Measurements from ENCODE around the gene TRAPPC3. TPM values are rescaled to one million over a fixed set of nuclear protein-coding genes. Genes with fewer than 3 reads are reported as not detected.

TRAPPC3 gene
- total and polyA plus RNA-seq, 9 of the 15 experiments (the other 6 are each of a cell fraction or from before 2014, with no cell fraction given) = 20.6 to 141 (median 112) TPM

GRCh38 chr1:36154765-36155407 is 5.6 kb upstream of the TRAPPC3 start (continued):
- TF ChIP-seq KLF6 (CRISPR knock-in tag; IDR thresholded peaks at IDR 0.05; ENCODE audit: borderline replicate concordance) (no peak), TOE1 (IDR thresholded peaks at IDR 0.05; ENCODE audit: borderline replicate concordance) (no peak), TOE1 (CRISPR knock-in tag; IDR thresholded peaks at IDR 0.05; ENCODE audit: borderline replicate concordance, low read depth) (no peak), ZNF146 (CRISPR knock-in tag; IDR thresholded peaks at IDR 0.05; ENCODE audit: unreplicated experiment) (no peak), ZNF408 (CRISPR knock-in tag; IDR thresholded peaks at IDR 0.05; ENCODE audit: low read depth) (no peak), ZNF23 (CRISPR knock-in tag; IDR thresholded peaks at IDR 0.05) (no peak), NFE2L1 (tag; IDR thresholded peaks at IDR 0.05; ENCODE audit: borderline replicate concordance, low read depth) (no peak), U2AF1 (optimal IDR thresholded peaks at IDR 0.05; ENCODE audit: low read depth, low read length) (no peak), SMAD3 (CRISPR knock-in tag; conservative IDR thresholded peaks at IDR 0.05) (no peak), BCOR (IDR thresholded peaks at IDR 0.05) (no peak), CBFA2T3 (IDR thresholded peaks at IDR 0.05) (no peak), ETV5 (CRISPR knock-in tag; IDR thresholded peaks at IDR 0.05; ENCODE audit: low read depth) (no peak), ZNF696 (CRISPR knock-in tag; conservative IDR thresholded peaks at IDR 0.05) (no peak), NFIC (IDR thresholded peaks at IDR 0.05) (peak; percentile 29; the same call in 1 of the 2 replicates)
- TF ChIP-seq, protein P1, sequence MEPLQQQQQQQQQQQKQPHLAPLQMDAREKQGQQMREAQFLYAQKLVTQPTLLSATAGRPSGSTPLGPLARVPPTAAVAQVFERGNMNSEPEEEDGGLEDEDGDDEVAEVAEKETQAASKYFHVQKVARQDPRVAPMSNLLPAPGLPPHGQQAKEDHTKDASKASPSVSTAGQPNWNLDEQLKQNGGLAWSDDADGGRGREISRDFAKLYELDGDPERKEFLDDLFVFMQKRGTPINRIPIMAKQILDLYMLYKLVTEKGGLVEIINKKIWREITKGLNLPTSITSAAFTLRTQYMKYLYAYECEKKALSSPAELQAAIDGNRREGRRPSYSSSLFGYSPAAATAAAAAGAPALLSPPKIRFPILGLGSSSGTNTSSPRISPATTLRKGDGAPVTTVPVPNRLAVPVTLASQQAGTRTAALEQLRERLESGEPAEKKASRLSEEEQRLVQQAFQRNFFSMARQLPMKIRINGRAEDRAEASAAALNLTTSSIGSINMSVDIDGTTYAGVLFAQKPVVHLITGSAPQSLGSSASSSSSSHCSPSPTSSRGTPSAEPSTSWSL (CRISPR knock-in tag; IDR thresholded peaks at IDR 0.05; ENCODE audit: borderline replicate concordance) = 0 out of 2 replicates have a peak, but pooled peaks have one; percentile 57
- TF ChIP-seq, protein P2, sequence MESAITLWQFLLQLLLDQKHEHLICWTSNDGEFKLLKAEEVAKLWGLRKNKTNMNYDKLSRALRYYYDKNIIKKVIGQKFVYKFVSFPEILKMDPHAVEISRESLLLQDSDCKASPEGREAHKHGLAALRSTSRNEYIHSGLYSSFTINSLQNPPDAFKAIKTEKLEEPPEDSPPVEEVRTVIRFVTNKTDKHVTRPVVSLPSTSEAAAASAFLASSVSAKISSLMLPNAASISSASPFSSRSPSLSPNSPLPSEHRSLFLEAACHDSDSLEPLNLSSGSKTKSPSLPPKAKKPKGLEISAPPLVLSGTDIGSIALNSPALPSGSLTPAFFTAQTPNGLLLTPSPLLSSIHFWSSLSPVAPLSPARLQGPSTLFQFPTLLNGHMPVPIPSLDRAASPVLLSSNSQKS (CRISPR knock-in tag; IDR thresholded peaks at IDR 0.05) = no peak

Measured in K562 (cell line).